CD4-positive, alpha-beta T cell treated with Interleukin-6 at 100 ng/mL for 8 hours (primary cell): ENCODE data around the gene SCG3.

Experiments used
- DNase-seq: peaks from one replicate; pipeline ENCODE4 v3.0.0-alpha.2; 2020; ENCODE audit warnings: mixed read lengths, low spot score

SCG3 gene

GRCh38 chr15:51758645-51759044 lies 77.3 kb downstream of the SCG3 start:
- DNase-seq: no peak

- no peak for DNase-seq
These were observed 78.3 kb downstream of the SCG3 start for GRCh38 chr15:51759557-51760070.

GRCh38 chr15:51760805-51761204 lies 79.5 kb downstream of the SCG3 start:
- DNase-seq: no peak

- DNase-seq: no peak
These were observed 84.4 kb downstream of the SCG3 start for GRCh38 chr15:51765751-51766150.

- no peak for DNase-seq
These were observed 85.0 kb downstream of the SCG3 start for GRCh38 chr15:51766341-51766740.

- DNase-seq: peak; percentile 3
These were observed 86.7 kb downstream of the SCG3 start for GRCh38 chr15:51768018-51768417.
